HG02884 (cell line): Measurements from ENCODE around the gene SLC22A4.

Experiments used
- ATAC-seq: cut with Tn5 transposase; IDR thresholded peaks from one replicate; pipeline ENCODE4 v1.9.1; 2021; ENCODE audit warnings: mild to moderate bottlenecking, moderate library complexity; ENCODE audit not compliant: unreplicated experiment

The SLC22A4 gene

GRCh38 chr5:132298298-132299212 is 4.4 kb downstream of the SLC22A4 start:
- ATAC-seq = no peak

GRCh38 chr5:132299917-132300316 is 5.7 kb downstream of the SLC22A4 start:
- ATAC-seq = no peak

- ATAC-seq = no peak
Measured at GRCh38 chr5:132300577-132301343, 6.6 kb downstream of the SLC22A4 start.

DNA sequence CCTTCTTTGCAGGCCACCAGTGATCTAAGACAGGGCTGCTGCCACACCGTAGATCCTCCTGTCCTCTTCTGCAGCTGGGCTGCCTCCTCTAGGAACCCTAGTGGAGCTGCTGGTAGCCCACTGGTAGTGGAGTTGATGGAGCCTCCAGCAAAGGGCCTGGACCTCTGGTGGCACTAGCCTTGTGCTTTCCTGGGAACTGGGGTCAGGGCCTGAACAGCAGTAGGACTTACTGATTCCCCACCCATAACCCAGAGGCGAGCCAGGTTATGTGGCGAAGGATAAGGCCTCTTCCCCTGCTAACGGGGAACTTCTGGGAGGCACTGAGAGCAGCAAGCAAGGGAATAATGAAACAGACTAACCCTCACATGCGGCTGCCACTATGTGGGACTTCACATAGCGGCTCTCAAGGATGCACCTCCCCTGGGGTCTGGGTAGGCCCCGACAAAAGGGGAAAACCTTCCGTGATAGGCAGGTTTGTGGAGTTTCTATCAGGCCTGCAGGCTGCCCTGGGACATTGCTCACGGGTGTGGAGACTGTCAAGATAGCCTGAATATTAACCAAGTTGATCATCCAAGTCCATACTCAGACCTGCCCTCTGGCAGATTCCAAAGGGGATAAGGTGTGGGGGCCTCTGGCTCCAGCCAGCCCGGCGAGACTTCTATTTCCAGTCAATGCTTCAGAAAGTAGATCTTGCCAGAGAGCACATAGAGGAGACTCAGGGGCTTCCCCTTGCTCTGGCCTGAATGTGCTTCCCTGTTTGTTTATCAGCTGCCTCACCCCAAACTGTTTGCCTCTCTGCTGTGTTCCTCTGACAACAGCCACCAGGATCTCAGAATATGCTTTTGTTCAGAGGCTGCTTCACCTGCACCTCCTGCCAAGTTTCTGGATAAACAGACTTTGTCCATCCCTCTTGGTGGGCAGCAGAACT is 7.4 kb downstream of the SLC22A4 start:
- no peak for ATAC-seq

- no peak for ATAC-seq
Measured at GRCh38 chr5:132302413-132302812, 8.2 kb downstream of the SLC22A4 start.

DNA sequence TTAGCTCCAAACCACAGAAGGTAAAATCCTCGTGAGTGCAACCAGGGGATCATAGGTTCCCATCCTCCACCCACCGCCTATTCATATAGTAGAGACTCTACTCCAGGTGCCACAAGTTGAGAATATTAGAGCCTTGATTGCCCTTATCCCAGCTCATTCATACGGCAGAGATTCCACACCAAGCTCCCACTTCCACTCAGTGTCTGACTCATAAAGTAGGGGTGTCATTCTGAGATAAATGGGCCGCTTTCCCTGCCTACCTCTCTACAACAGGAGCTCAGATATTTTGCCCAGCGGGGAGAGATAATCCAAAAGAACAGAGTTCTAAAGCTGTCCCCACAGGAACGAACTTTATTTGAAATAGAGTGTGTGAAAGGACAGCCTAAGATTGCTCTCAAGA is 9.4 kb downstream of the SLC22A4 start:
- no peak for ATAC-seq

- no peak for ATAC-seq
Measured at GRCh38 chr5:132305420-132305819, 11.2 kb downstream of the SLC22A4 start.

- no peak for ATAC-seq
Measured at GRCh38 chr5:132308701-132309100, 14.5 kb downstream of the SLC22A4 start.

GRCh38 chr5:132309679-132310078 is 15.5 kb downstream of the SLC22A4 start:
- no peak for ATAC-seq

DNA sequence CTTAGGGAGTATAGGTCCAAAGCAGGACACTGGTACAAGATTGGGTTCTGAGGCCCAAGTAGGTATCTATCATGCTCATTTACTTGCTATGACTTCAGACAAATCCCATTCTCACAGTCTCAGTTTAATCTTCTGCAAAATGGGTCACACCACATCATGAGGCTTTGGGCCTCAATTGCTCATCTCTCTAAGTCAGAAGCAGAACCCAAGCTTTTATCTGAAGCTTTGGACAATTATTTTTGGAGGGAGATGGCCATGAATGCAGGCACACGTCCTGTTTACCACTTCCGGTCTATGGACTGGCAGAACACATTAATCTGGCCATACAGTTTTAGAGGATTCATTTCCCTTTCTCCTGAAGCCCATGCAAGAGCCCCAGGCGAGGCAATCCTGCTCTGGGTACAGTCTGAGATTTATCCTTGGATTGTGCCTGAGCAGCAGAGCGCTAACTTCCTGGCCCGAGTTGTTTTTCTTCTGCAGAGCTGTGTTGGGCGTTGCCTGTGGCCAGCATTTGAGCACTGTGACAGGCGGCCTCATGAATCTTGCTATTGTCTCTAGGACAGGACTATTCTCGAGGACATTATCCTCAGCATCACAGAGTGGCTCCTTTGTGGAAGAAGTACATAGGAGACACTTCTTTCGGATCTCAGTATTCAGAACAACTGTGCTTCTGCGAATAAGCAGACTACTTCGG is 16.1 kb downstream of the SLC22A4 start:
- ATAC-seq = no peak

DNA sequence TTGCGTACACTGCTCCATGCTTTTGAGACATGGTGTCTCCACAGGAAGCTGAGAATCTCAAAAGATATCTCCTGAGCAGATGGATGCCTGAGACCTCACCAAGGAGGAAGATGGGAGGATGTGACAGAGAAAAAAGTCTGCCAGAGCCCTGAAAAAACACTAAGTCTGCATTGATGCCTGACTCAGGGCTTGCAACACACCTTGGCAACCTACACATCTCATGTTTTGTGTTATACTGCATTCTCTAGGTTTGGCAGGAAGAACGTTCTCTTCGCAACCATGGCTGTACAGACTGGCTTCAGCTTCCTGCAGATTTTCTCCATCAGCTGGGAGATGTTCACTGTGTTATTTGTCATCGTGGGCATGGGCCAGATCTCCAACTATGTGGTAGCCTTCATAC is 19.2 kb downstream of the SLC22A4 start:
- ATAC-seq = no peak

DNA sequence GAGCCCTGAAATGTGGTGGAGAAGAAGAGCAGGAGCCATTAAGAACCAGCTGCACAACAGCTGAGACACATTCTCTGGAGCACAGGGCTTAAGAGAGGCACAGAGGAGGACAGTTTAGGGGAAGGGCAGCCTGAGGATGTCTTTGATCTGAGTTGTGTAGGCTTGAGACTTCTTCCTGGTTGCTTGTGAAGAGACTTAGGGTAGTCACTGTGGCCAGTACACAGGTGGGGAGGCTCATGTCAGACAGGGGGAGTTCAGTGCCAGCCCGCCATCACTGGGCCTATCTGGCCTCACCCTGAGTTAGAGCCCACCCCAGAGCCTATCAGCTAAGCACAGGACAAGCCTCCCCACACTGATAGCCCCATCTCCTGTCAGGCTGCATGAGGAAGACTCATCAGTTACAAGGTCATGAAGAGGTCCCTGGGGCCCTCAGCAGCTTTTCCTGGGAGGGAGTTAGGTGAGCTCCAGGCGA is 19.8 kb downstream of the SLC22A4 start:
- no peak for ATAC-seq

GRCh38 chr5:132315529-132316067 is 21.4 kb downstream of the SLC22A4 start:
- ATAC-seq = no peak

DNA sequence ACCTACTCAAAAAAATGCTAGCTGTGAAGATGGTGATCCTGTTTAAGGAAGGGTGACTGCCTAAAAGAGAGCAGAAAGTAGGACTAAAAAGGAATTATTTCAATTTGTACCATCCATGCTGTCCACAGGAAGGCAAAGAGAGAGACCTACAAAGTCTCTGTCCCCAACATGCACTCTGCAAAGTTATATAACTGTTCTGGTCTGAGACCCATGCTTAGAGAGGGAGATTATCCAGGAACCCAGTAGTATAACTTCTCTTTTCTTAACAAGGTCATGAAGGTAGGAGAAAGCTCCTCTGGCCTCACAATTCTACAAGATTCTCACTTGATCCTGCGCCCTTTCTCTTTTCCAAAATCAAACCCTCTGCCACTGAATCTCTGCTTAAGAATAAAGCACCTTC is 25.8 kb downstream of the SLC22A4 start:
- no peak for ATAC-seq

GRCh38 chr5:132321109-132321721 is 27.0 kb downstream of the SLC22A4 start:
- ATAC-seq = no peak

DNA sequence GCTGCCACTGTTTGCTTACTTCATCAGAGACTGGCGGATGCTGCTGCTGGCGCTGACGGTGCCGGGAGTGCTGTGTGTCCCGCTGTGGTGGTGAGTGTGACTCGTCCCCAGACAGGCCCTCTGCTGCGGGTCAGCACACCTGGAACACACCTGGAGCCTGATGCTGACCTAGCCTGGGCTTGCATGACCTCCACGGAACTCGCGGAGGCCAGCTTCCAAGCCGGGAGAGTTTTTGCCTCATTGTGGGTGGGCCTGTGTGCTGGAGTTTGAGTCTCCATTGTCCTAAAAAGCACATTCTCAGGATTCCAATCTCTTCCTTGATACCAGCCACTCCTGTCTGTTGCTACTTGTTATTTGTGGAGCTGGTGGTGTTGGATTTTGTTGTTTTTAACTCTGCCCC is 28.1 kb downstream of the SLC22A4 start:
- no peak for ATAC-seq

GRCh38 chr5:132323202-132323601 is 29.0 kb downstream of the SLC22A4 start:
- no peak for ATAC-seq

GRCh38 chr5:132325691-132326090 is 31.5 kb downstream of the SLC22A4 start:
- ATAC-seq = no peak

- ATAC-seq = no peak
Measured at GRCh38 chr5:132327252-132327955, 33.2 kb downstream of the SLC22A4 start.
